ENCODE results near the gene IQGAP2.

- TF ChIP-seq TARDBP (IDR thresholded peaks at IDR 0.05): no peak
- TF ChIP-seq HDGF (IDR thresholded peaks at IDR 0.05; ENCODE audit: borderline replicate concordance): no peak
- no peak for TF ChIP-seq BHLHE40 (IDR thresholded peaks at IDR 0.05; ENCODE audit: borderline replicate concordance)
- no peak for TF ChIP-seq SP1 (IDR thresholded peaks at IDR 0.05)
- TF ChIP-seq FOXK2 (IDR thresholded peaks at IDR 0.05): no peak
- no peak for TF ChIP-seq SUZ12 (IDR thresholded peaks at IDR 0.05)
- no peak for TF ChIP-seq NFRKB (IDR thresholded peaks at IDR 0.05)
- no peak for TF ChIP-seq ARNT (IDR thresholded peaks at IDR 0.05)
- no peak for TF ChIP-seq ELF4 (IDR thresholded peaks at IDR 0.05)
- no peak for TF ChIP-seq CTBP1 (IDR thresholded peaks at IDR 0.05; ENCODE audit: borderline replicate concordance)
- no peak for TF ChIP-seq PKNOX1 (IDR thresholded peaks at IDR 0.05)
These were observed 207.1 kb downstream of the IQGAP2 start for GRCh38 chr5:76610196-76610595.
